ENCODE results near the gene PLXDC1. TPM values are rescaled to one million over a fixed set of nuclear protein-coding genes. Genes with fewer than 3 reads are reported as not detected.
A peak's percentile ranks its signal among the peaks of the same experiment; 100 is the strongest.

The PLXDC1 gene
- total RNA-seq, 1 donor from 2014 or later, result 19.7 TPM

DNA sequence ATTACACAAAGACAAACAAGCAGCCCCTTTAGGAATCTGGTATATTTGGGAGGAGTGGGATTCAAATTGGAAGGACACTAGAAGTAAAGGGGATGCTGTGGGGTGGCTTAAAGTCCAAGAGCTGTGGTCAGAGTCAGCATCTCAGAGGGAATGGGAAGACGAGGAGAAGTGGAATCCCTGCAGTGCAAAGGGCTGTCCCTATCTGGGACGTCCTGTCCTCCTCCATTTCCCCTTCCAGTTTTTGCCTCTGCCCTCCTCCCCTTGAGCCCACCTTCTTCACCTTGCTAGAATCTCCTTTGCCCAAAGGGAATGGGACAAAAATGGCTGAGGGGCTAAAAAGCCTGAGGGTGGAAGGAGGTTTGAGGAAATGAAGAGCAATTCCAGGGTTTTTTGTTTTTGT is 4.2 kb upstream of the PLXDC1 start:
- DNase-seq (ENCODE audit: extremely low spot score, unreplicated experiment), result no peak
- Mint-ChIP-seq H3K27me3 (ENCODE audit: unreplicated experiment) (no peaks in the 10 kb centered on the region), H3K9me3 (ENCODE audit: unreplicated experiment) (no peaks in the 10 kb centered on the region), H3K4me3 (ENCODE audit: unreplicated experiment) (no peak overlapping the region), H3K4me1 (ENCODE audit: unreplicated experiment) (peaks cover 26% of the 10 kb centered on the region), H3K27ac (ENCODE audit: unreplicated experiment) (no peak overlapping the region), H3K36me3 (ENCODE audit: unreplicated experiment) (no peaks in the 10 kb centered on the region)
- TF ChIP-seq, protein P1, sequence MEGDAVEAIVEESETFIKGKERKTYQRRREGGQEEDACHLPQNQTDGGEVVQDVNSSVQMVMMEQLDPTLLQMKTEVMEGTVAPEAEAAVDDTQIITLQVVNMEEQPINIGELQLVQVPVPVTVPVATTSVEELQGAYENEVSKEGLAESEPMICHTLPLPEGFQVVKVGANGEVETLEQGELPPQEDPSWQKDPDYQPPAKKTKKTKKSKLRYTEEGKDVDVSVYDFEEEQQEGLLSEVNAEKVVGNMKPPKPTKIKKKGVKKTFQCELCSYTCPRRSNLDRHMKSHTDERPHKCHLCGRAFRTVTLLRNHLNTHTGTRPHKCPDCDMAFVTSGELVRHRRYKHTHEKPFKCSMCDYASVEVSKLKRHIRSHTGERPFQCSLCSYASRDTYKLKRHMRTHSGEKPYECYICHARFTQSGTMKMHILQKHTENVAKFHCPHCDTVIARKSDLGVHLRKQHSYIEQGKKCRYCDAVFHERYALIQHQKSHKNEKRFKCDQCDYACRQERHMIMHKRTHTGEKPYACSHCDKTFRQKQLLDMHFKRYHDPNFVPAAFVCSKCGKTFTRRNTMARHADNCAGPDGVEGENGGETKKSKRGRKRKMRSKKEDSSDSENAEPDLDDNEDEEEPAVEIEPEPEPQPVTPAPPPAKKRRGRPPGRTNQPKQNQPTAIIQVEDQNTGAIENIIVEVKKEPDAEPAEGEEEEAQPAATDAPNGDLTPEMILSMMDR (IDR thresholded peaks at IDR 0.05), result no peak

DNA sequence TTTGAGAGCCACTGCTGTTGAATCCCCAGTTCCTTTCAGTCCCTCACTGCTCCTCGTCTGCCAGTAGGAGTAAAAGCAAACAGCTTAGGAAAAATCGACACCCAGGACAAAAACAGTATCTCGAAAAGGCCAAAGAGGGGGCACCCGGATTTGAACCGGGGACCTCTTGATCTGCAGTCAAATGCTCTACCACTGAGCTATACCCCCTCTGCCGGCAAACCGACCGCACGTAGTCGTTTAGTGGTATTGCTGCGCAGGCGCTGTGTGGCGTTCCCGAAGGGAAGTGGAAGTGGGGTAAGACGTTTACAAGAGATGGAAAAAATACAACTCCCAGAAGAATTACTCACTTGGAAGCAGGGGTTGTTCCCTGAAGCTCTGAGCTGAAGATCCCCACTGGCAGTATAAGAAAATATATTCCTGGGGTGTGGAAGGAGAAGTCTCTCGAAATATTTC is 2.2 kb upstream of the PLXDC1 start:
- H3K4me3 Mint-ChIP-seq (ENCODE audit: unreplicated experiment), result peak overlapping the region; percentile 91
- peak; percentile 98 for DNase-seq (ENCODE audit: extremely low spot score, unreplicated experiment)
- TF ChIP-seq, protein P1 (IDR thresholded peaks at IDR 0.05), result peak; percentile 39
- H3K27ac Mint-ChIP-seq (ENCODE audit: unreplicated experiment), result peak overlapping the region; percentile 90
- peaks cover 26% of the 10 kb centered on the region for H3K4me1 Mint-ChIP-seq (ENCODE audit: unreplicated experiment)
- H3K9me3 Mint-ChIP-seq (ENCODE audit: unreplicated experiment), result no peaks in the 10 kb centered on the region
- no peaks in the 10 kb centered on the region for H3K36me3 Mint-ChIP-seq (ENCODE audit: unreplicated experiment)
- no peaks in the 10 kb centered on the region for H3K27me3 Mint-ChIP-seq (ENCODE audit: unreplicated experiment)

DNA sequence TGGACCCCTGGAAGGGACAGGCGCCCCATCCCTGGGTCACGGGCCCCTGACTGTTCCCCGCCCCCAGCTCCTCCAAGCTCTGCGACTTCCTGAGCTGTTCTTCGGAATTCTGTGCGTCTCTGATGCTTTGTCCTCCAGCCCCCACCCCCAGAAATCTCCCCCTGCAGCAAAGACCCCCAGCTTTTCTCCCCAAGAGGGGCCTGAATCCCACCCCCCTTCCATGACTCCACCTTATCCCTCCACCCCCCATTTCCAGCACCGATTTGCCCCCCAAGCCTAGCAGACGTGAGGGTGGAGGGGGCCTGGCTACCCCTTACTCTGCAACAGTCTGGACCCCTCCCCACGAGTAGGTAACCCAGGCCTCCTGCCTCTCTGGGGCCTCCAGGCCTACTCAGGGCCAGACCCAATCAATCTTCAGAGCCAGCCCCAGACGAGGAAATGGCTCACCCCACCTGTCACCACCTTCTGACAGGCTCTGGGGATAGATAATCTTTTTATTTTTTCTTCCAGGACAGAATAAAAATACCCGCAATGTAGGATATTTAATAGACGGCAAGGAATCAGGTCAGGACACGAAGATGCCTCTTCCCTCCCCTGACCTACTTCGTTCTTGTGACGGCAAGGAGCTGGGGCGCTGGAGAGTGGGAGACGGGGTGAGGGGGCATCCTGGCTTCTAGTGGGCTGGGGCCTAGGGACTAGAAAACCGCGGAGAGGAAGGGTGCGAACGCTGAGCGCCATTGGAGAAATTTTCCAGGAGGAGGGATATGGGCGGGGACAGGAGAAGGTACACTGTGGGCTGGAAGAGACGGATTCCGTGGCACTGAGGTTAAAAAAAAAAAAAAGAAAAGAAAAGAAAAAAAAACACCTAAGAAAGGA is 744 bp upstream of the PLXDC1 start:
- H3K27ac Mint-ChIP-seq (ENCODE audit: unreplicated experiment), result peak overlapping the region; percentile 90
- no peak for DNase-seq (ENCODE audit: extremely low spot score, unreplicated experiment)
- TF ChIP-seq, protein P1 (IDR thresholded peaks at IDR 0.05), result no peak
- no peaks in the 10 kb centered on the region for H3K27me3 Mint-ChIP-seq (ENCODE audit: unreplicated experiment)
- H3K9me3 Mint-ChIP-seq (ENCODE audit: unreplicated experiment), result no peaks in the 10 kb centered on the region
- no peaks in the 10 kb centered on the region for H3K36me3 Mint-ChIP-seq (ENCODE audit: unreplicated experiment)
- H3K4me3 Mint-ChIP-seq (ENCODE audit: unreplicated experiment), result peak overlapping the region; percentile 91
- peaks cover 26% of the 10 kb centered on the region for H3K4me1 Mint-ChIP-seq (ENCODE audit: unreplicated experiment)

DNA sequence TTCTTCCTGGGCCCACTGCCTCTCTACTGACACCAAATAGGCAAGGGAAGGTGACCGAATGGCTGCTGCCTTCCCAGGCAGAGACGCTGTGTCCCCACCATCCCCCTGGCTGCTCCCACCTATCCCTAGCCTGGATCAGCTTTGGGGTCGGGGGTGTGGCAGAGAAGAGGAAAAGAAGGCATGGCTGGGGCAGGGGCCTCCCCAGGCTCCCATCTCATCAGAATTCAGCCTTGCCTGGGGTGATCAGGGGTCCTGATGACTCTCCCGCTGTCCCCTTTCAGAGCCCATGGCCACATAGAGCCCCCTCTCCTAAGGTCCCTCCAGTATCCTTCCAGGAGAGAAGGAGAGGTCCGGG is 665 bp downstream of the PLXDC1 start:
- Mint-ChIP-seq H3K27me3 (ENCODE audit: unreplicated experiment) (no peaks in the 10 kb centered on the region), H3K36me3 (ENCODE audit: unreplicated experiment) (no peaks in the 10 kb centered on the region), H3K4me1 (ENCODE audit: unreplicated experiment) (peaks cover 26% of the 10 kb centered on the region), H3K4me3 (ENCODE audit: unreplicated experiment) (peak overlapping the region; percentile 69), H3K9me3 (ENCODE audit: unreplicated experiment) (no peaks in the 10 kb centered on the region), H3K27ac (ENCODE audit: unreplicated experiment) (no peak overlapping the region)
- no peak for DNase-seq (ENCODE audit: extremely low spot score, unreplicated experiment)
- TF ChIP-seq, protein P1 (IDR thresholded peaks at IDR 0.05), result no peak

DNA sequence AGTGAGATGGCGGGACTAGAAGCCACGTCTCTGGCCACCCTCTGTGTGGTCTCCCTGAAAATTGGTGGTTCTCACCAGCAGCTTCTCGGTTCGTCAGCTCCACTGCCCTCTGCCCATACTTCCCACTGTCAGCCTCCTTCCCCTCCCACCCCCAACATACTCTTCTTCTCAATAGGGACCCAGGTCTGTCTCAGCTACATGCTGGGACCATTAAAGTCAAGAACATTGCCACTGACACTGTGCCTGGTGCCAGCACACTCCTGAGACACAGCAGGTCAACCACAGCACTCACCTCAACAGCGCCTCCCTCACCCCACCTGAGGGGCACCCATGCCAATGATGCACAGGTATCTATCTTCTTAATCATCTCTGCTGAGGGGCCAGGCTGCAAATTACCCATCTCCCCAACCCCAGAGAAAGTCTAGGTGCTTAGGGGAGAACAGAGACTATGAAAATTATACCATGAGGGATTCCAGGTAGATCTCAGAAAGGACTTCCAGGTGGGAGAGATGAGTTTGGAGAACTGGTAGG is 1.3 kb downstream of the PLXDC1 start:
- H3K36me3 Mint-ChIP-seq (ENCODE audit: unreplicated experiment), result no peaks in the 10 kb centered on the region
- H3K4me3 Mint-ChIP-seq (ENCODE audit: unreplicated experiment), result peak overlapping the region; percentile 69
- peaks cover 26% of the 10 kb centered on the region for H3K4me1 Mint-ChIP-seq (ENCODE audit: unreplicated experiment)
- H3K9me3 Mint-ChIP-seq (ENCODE audit: unreplicated experiment), result no peaks in the 10 kb centered on the region
- H3K27me3 Mint-ChIP-seq (ENCODE audit: unreplicated experiment), result no peaks in the 10 kb centered on the region
- TF ChIP-seq, protein P1 (IDR thresholded peaks at IDR 0.05), result no peak
- DNase-seq (ENCODE audit: extremely low spot score, unreplicated experiment), result no peak
- H3K27ac Mint-ChIP-seq (ENCODE audit: unreplicated experiment), result no peak overlapping the region

Measured in osteocyte (in vitro differentiated cells).